A549 treated with dexamethasone at 1 μM for 4 hours (cell line): ENCODE results near the gene AP3S1. TPM values are rescaled to one million over a fixed set of nuclear protein-coding genes. Genes with fewer than 3 reads are reported as not detected.

Experiments
- total RNA-seq: library from RNA; stranded (reverse); fragments of 200-300 nt; extraction: Qiagen RNA extraction; gene quantifications from 5 replicates; pipeline ENCODE4 v1.2.3, GENCODE V29; 2022

AP3S1 gene
- total RNA-seq = 71.4 to 90.5 TPM (median 85.2 TPM) in 5 replicates

GRCh38 chr5:115841382-115842088, at the start of gene AP3S1, which contains the start of gene ATG12:
TSS of gene AP3S1 (plus strand) at chr5:115841935. CDS start at chr5:115842038, 103 bp downstream.
TSS of gene ATG12 (minus strand) at chr5:115841565. CDS start at chr5:115841552, 13 bp downstream.

GRCh38 chr5:115816226-115817081, 25.3 kb upstream of the AP3S1 start, which contains the start of gene CDO1:
TSS of gene CDO1 (minus strand) at chr5:115816659. CDS start at chr5:115816397, 262 bp downstream.

GRCh38 chr5:115962239-115962564, 120.5 kb downstream of the AP3S1 start, which contains the start of gene LVRN:
TSS of gene LVRN (plus strand) at chr5:115962475. CDS start at chr5:115962618, 143 bp downstream.

Other genes starting within 250 kb of the AP3S1 start
- gene TICAM2, start 239.5 kb upstream of the AP3S1 start, total RNA-seq = 0.87 to 1.5 TPM (median 1.1 TPM) in 5 replicates
- gene TMED7, start 215.9 kb upstream of the AP3S1 start, total RNA-seq = 44.8 to 61.5 TPM (median 55.6 TPM) in 5 replicates
- gene CDO1, start 25.3 kb upstream of the AP3S1 start, total RNA-seq = not detected in 5 replicates
- 36.9 to 45.7 TPM (median 41.1 TPM) in 5 replicates for gene ATG12, start 370 bp upstream of the AP3S1 start, total RNA-seq
- gene LVRN, start 120.5 kb downstream of the AP3S1 start, total RNA-seq = 0.02 to 0.07 TPM (median 0.05 TPM) in 4 of 5 replicates, not detected in the other
- gene ARL14EPL, start 190.5 kb downstream of the AP3S1 start, total RNA-seq = 0.06 to 0.22 TPM (median 0.15 TPM) in 5 replicates
- 32.2 to 36.3 TPM (median 34.5 TPM) in 5 replicates for gene COMMD10, start 243.1 kb downstream of the AP3S1 start, total RNA-seq